Left ventricle myocardium inferior (tissue), 1 donor: Measurements from ENCODE around the gene PDLIM5. TPM values are rescaled to one million over a fixed set of nuclear protein-coding genes. Genes with fewer than 3 reads are reported as not detected.

Experiments used
- DNase-seq: peaks from one replicate; pipeline ENCODE4 v3.0.0-alpha.2; 2020
- H3K27ac ChIP-seq: fragments of 200-600 bp; replicated peaks from 2 replicates; pipeline ENCODE4 v1.8.0; 2021
- H3K27me3 ChIP-seq: fragments of 200-600 bp; 2 replicates; pipeline ENCODE4 v1.8.0; 2021; ENCODE audit warnings: low read depth
- H3K36me3 ChIP-seq: fragments of 200-600 bp; 2 replicates; pipeline ENCODE4 v1.8.0; 2021
- H3K4me1 ChIP-seq: fragments of 200-600 bp; 2 replicates; pipeline ENCODE4 v1.8.0; 2021
- H3K4me3 ChIP-seq: fragments of 200-600 bp; 2 replicates; pipeline ENCODE4 v1.8.0; 2021; ENCODE audit warnings: mild to moderate bottlenecking, moderate library complexity
- H3K9me3 ChIP-seq: fragments of 200-600 bp; replicated peaks from 2 replicates; pipeline ENCODE4 v1.8.0; 2021
- intact Hi-C: fragments of 100-400 bp; cut with micrococcal nuclease; formaldehyde crosslinking; loops from one replicate; pipeline ENCODE4 v1.11.0; 2022
- total RNA-seq: library from RNA; stranded (reverse); fragmentation: NEBNext Ultra II Directional; extraction: Animal tissue kit (Norgen Biotek cat#: 25700); gene quantifications from one replicate; pipeline ENCODE4 v1.2.1, GENCODE V29; 2021
- TF ChIP-seq, protein P1 (sequence below): fragments of 200-600 bp; IDR thresholded peaks from 2 replicates; pipeline ENCODE4 v1.8.0; 2021; ENCODE audit warnings: antibody characterized with exemption, mild to moderate bottlenecking, borderline replicate concordance
- donor health status: DM: no; HTN: yes; CAD: no; lungs with severe emphysema.

PDLIM5 gene
- total RNA-seq, 1 donor from 2014 or later, result 982 TPM

DNA sequence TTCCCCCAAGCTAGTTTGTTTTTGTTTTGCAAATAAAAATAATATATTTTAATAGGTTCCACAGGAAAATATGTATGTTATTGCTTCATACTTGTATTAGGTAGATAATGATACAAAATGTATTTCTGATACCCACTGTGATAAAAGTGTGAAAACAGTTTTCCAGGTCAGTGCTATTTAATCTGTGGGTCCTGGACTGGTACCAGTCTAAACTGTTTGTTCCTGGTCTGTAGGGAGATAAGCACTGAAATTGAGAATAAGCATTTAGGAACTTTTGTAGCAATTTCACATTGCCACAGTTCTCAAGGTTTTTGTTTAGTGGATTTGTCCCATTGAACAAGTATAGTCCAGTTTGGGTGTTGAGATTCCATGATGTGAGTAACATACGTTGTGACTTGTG is 110.5 kb downstream of the PDLIM5 start:
- TF ChIP-seq, protein P1, sequence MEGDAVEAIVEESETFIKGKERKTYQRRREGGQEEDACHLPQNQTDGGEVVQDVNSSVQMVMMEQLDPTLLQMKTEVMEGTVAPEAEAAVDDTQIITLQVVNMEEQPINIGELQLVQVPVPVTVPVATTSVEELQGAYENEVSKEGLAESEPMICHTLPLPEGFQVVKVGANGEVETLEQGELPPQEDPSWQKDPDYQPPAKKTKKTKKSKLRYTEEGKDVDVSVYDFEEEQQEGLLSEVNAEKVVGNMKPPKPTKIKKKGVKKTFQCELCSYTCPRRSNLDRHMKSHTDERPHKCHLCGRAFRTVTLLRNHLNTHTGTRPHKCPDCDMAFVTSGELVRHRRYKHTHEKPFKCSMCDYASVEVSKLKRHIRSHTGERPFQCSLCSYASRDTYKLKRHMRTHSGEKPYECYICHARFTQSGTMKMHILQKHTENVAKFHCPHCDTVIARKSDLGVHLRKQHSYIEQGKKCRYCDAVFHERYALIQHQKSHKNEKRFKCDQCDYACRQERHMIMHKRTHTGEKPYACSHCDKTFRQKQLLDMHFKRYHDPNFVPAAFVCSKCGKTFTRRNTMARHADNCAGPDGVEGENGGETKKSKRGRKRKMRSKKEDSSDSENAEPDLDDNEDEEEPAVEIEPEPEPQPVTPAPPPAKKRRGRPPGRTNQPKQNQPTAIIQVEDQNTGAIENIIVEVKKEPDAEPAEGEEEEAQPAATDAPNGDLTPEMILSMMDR, result no peak
- no peak for DNase-seq
- Histone ChIP-seq H3K27me3 (no peaks in the 10 kb centered on the region), H3K9me3 (no peaks in the 10 kb centered on the region), H3K4me1 (peaks cover 100% of the 10 kb centered on the region), H3K4me3 (peak overlapping the region; percentile 22), H3K36me3 (no peaks in the 10 kb centered on the region), H3K27ac (peak overlapping the region; percentile 74)
- intact Hi-C loops, result no loop called here

GRCh38 chr4:94564252-94564651 is 112.5 kb downstream of the PDLIM5 start:
- H3K36me3 ChIP-seq, result no peaks in the 10 kb centered on the region
- TF ChIP-seq, protein P1, result no peak
- H3K27me3 ChIP-seq, result no peaks in the 10 kb centered on the region
- H3K4me3 ChIP-seq, result no peak overlapping the region
- no peaks in the 10 kb centered on the region for H3K9me3 ChIP-seq
- H3K4me1 ChIP-seq, result peaks cover 100% of the 10 kb centered on the region
- no peak for DNase-seq
- peak overlapping the region; percentile 74 for H3K27ac ChIP-seq
- intact Hi-C loops, result no loop called here

DNA sequence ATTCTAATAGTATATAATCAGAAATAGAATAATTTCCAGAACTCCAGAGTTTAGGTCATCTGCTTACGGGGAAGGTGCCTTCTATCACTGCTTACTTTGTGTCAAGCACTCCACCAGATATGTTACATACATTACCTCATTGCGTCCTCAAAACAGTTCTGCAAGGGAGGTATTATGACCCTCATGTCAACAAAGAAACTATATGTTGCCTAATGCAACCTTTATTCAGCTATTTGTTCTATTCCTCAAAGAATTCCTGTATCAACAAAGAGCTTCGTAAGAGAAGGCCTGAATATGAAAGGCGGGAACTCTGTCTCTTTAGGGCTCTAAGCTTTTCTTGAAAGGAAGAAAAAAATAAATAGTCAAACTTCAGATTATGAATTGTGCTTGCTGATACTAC is 114.7 kb downstream of the PDLIM5 start:
- no peak overlapping the region for H3K27ac ChIP-seq
- no peak for DNase-seq
- no peaks in the 10 kb centered on the region for H3K27me3 ChIP-seq
- H3K9me3 ChIP-seq, result no peaks in the 10 kb centered on the region
- H3K4me3 ChIP-seq, result no peak overlapping the region
- no peaks in the 10 kb centered on the region for H3K36me3 ChIP-seq
- intact Hi-C loops, result no loop called here
- TF ChIP-seq, protein P1, result no peak
- H3K4me1 ChIP-seq, result peaks cover 100% of the 10 kb centered on the region

GRCh38 chr4:94567811-94568210 is 116.1 kb downstream of the PDLIM5 start:
- Histone ChIP-seq H3K9me3 (no peaks in the 10 kb centered on the region), H3K36me3 (no peaks in the 10 kb centered on the region), H3K4me1 (peaks cover 92% of the 10 kb centered on the region), H3K27ac (no peak overlapping the region), H3K27me3 (no peaks in the 10 kb centered on the region), H3K4me3 (peak overlapping the region; percentile 24)
- TF ChIP-seq, protein P1, result no peak
- intact Hi-C loops, result no loop called here
- DNase-seq, result no peak

GRCh38 chr4:94570558-94570957 is 118.8 kb downstream of the PDLIM5 start:
- TF ChIP-seq, protein P1, result no peak
- Histone ChIP-seq H3K27ac (no peak overlapping the region), H3K9me3 (no peaks in the 10 kb centered on the region), H3K4me1 (peaks cover 85% of the 10 kb centered on the region), H3K27me3 (no peaks in the 10 kb centered on the region), H3K4me3 (no peak overlapping the region), H3K36me3 (peaks cover 2% of the 10 kb centered on the region)
- no peak for DNase-seq
- intact Hi-C loops, result no loop called here

DNA sequence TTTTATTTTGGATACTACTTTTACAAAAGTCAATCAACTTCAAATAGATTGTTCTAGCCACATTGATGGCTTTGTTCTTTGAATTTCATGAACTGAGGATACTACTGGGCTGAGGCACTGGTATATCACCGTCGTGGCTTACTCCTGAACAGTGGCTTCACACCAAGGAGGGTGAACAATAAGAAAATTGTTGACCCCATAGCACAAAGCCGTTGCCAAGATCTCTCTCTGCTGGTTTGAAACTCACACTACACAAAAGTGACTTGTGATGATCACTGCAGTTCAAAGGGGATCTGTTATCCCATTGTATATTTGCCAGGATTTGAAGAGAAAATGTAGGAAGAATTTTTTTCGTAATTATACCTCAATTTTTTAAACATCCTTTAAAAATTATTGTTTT is 119.6 kb downstream of the PDLIM5 start:
- Histone ChIP-seq H3K9me3 (no peaks in the 10 kb centered on the region), H3K4me1 (peaks cover 85% of the 10 kb centered on the region), H3K27ac (no peak overlapping the region), H3K36me3 (peaks cover 8% of the 10 kb centered on the region), H3K27me3 (no peaks in the 10 kb centered on the region), H3K4me3 (no peak overlapping the region)
- no peak for DNase-seq
- TF ChIP-seq, protein P1, result no peak
- intact Hi-C loops, result no loop called here
